Right renal cortex interstitium (tissue), 3 donors: ENCODE measurements around the gene CYP2C19. TPM values are rescaled to one million over a fixed set of nuclear protein-coding genes. Genes with fewer than 3 reads are reported as not detected.
"Not testable (repeated sequence)": the region's sequence is repeated elsewhere in the genome, so short reads cannot be mapped to it uniquely, and the experiment has no call there.

Source experiments
- DNase-seq, 3 donors: peaks; one replicate each; pipeline ENCODE4 v3.0.0-alpha.2; 2013; ENCODE audit warnings: low read depth in 3 of 3, low spot score in 2 of 3
- polyA plus RNA-seq, 3 donors: library from polyadenylated mRNA; unstranded; fragments of 120-200 nt; gene quantifications; one replicate each; pipeline ENCODE4 v1.2.1, GENCODE V29; 2013; ENCODE audit not compliant: insufficient read length in 3 of 3

Gene CYP2C19
- not detected for polyA plus RNA-seq

GRCh38 chr10:94762393-94762792 is at the start of gene CYP2C19:
CYP2C19 (plus strand) TSS chr10:94762681; CDS start chr10:94762706, 25 bp downstream.
- DNase-seq, result no peak

GRCh38 chr10:94725871-94726270 is 36.6 kb upstream of the CYP2C19 start:
- no peak for DNase-seq

- DNase-seq, result no peak
These were observed 27.3 kb upstream of the CYP2C19 start for GRCh38 chr10:94735197-94735596.

- DNase-seq, result no peak
These were observed 23.9 kb upstream of the CYP2C19 start for GRCh38 chr10:94738588-94738987.

GRCh38 chr10:94747137-94747536 is 15.3 kb upstream of the CYP2C19 start:
- DNase-seq, result no peak

- no peak for DNase-seq
These were observed 14.6 kb upstream of the CYP2C19 start for GRCh38 chr10:94747838-94748237.

GRCh38 chr10:94757916-94758315 is 4.6 kb upstream of the CYP2C19 start:
- no peak for DNase-seq

- no peak for DNase-seq
These were observed 1.8 kb upstream of the CYP2C19 start for GRCh38 chr10:94760586-94761178.

- not testable (repeated sequence) for DNase-seq
These were observed 12.9 kb downstream of the CYP2C19 start for GRCh38 chr10:94775425-94775824.

GRCh38 chr10:94777886-94778458 is 15.5 kb downstream of the CYP2C19 start:
- no peak for DNase-seq

GRCh38 chr10:94780844-94781243 is 18.4 kb downstream of the CYP2C19 start:
- no peak for DNase-seq

- DNase-seq, result no peak
These were observed 21.8 kb downstream of the CYP2C19 start for GRCh38 chr10:94784256-94784655.

GRCh38 chr10:94785211-94785610 is 22.7 kb downstream of the CYP2C19 start:
- no peak for DNase-seq

- DNase-seq, result not testable (repeated sequence)
These were observed 38.1 kb downstream of the CYP2C19 start for GRCh38 chr10:94800551-94800950.

- DNase-seq, result no peak
These were observed 40.8 kb downstream of the CYP2C19 start for GRCh38 chr10:94803307-94803706.

- DNase-seq, result not testable (repeated sequence)
These were observed 67.5 kb downstream of the CYP2C19 start for GRCh38 chr10:94830025-94830424.

GRCh38 chr10:94846204-94846603 is 83.7 kb downstream of the CYP2C19 start:
- no peak for DNase-seq

GRCh38 chr10:94850766-94851165 is 88.3 kb downstream of the CYP2C19 start:
- no peak for DNase-seq

GRCh38 chr10:94851263-94851662 is 88.8 kb downstream of the CYP2C19 start:
- no peak for DNase-seq

- no peak for DNase-seq
These were observed 90.0 kb downstream of the CYP2C19 start for GRCh38 chr10:94852438-94852837.

- no peak for DNase-seq
These were observed 90.6 kb downstream of the CYP2C19 start for GRCh38 chr10:94853065-94853464.

GRCh38 chr10:94858005-94858404 is 95.5 kb downstream of the CYP2C19 start:
- no peak for DNase-seq

GRCh38 chr10:94859086-94859485 is 96.6 kb downstream of the CYP2C19 start:
- no peak for DNase-seq
